ENCODE measurements around the gene CYP19A1. TPM values are rescaled to one million over a fixed set of nuclear protein-coding genes. Genes with fewer than 3 reads are reported as not detected.

Gene CYP19A1
- total and polyA plus RNA-seq, 9 of the 15 experiments (the other 6 are each of a cell fraction or from before 2014, with no cell fraction given), result 0.16 to 0.63 (median 0.47) TPM; not detected in 3

DNA sequence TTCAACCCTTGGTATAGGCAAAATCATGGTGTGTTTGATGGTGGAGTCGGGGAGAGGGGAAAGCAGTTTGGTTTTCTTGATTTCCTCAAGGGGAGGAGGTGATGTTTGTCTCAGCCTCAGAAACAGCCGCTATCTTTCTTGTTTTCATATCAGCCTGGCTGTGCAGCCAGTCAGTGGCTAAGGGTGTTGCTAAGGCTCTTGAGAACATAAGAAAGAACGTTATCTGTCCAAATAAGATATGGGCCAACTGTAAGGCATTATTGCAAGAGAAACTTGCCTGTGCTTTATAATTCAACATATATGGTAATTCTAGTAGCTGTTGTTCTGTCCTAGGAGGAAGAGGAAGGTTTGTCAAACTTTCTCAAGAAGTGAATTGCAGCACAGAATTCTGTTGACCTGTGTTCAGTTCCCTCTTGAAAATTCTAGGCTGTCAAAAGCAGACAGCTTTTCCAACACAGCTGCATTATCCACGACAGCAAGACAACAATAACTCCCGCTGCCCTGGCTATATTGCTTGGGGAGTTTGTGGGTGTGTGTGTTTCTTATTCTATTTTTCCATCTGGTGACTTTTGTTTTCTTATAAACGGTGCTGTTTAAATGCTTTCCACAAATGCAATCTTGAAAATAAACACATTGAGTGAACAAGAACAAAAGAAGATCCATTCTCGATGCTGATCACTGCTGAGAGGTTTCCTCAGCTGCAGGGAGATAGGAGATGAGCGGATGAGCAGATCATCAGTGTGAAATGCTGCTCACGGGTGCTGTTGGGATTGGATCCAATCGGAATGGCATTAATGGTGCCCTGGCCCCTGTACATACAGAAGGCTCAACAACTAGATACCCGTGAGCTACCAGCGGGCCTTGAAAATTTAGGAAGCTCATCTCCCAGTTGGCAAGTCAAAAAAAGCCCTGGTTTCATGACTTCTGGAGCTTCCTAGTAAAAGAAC is 152.9 kb downstream of the CYP19A1 start (continued):
- TF ChIP-seq VEZF1 (CRISPR knock-in tag; IDR thresholded peaks at IDR 0.05) (peak; percentile 5), L3MBTL2 (IDR thresholded peaks at IDR 0.05) (peak; percentile 12; the same call in 1 of the 2 replicates), ARHGAP35 (IDR thresholded peaks at IDR 0.05; ENCODE audit: partially characterized antibody) (no peak), FOXK2 (conservative IDR thresholded peaks at IDR 0.05 in 1 of 2, IDR thresholded peaks at IDR 0.05 in 1 of 2; ENCODE audit: low read depth in 2 of 2) (peak; percentile 64 to 69; a peak in 3 of 4 replicates), TCF3 (CRISPR knock-in tag; IDR thresholded peaks at IDR 0.05) (peak; percentile 61; the same call in 1 of the 2 replicates), ZNF217 (CRISPR knock-in tag; IDR thresholded peaks at IDR 0.05) (no peak), ZNF512 (tag; IDR thresholded peaks at IDR 0.05) (no peak), NEUROD1 (IDR thresholded peaks at IDR 0.05; ENCODE audit: borderline replicate concordance, low read depth, low read length, partially characterized antibody) (no peak), ZNF232 (CRISPR knock-in tag; IDR thresholded peaks at IDR 0.05) (no peak), ZFP36 (IDR thresholded peaks at IDR 0.05; ENCODE audit: low read depth, low read length, partially characterized antibody) (peak; percentile 41), CREBBP (IDR thresholded peaks at IDR 0.05; ENCODE audit: low read depth, low read length) (no peak), ZNF445 (CRISPR knock-in tag; IDR thresholded peaks at IDR 0.05; ENCODE audit: low read depth) (no peak), ARNT (IDR thresholded peaks at IDR 0.05) (no peak), SMARCA4 (IDR thresholded peaks at IDR 0.05) (peak; percentile 39; the same call in 1 of the 2 replicates), ZNF184 (CRISPR knock-in tag; IDR thresholded peaks at IDR 0.05) (no peak), ARID1B (IDR thresholded peaks at IDR 0.05) (peak; percentile 71)
- TF ChIP-seq, protein P1, sequence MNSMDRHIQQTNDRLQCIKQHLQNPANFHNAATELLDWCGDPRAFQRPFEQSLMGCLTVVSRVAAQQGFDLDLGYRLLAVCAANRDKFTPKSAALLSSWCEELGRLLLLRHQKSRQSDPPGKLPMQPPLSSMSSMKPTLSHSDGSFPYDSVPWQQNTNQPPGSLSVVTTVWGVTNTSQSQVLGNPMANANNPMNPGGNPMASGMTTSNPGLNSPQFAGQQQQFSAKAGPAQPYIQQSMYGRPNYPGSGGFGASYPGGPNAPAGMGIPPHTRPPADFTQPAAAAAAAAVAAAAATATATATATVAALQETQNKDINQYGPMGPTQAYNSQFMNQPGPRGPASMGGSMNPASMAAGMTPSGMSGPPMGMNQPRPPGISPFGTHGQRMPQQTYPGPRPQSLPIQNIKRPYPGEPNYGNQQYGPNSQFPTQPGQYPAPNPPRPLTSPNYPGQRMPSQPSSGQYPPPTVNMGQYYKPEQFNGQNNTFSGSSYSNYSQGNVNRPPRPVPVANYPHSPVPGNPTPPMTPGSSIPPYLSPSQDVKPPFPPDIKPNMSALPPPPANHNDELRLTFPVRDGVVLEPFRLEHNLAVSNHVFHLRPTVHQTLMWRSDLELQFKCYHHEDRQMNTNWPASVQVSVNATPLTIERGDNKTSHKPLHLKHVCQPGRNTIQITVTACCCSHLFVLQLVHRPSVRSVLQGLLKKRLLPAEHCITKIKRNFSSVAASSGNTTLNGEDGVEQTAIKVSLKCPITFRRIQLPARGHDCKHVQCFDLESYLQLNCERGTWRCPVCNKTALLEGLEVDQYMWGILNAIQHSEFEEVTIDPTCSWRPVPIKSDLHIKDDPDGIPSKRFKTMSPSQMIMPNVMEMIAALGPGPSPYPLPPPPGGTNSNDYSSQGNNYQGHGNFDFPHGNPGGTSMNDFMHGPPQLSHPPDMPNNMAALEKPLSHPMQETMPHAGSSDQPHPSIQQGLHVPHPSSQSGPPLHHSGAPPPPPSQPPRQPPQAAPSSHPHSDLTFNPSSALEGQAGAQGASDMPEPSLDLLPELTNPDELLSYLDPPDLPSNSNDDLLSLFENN (IDR thresholded peaks at IDR 0.05; ENCODE audit: low read depth in 2 of 2, low read length in 2 of 2), result 0 out of 4 replicates have a peak, but pooled peaks of 1 of the 2 experiments have one; percentile 33
- TF ChIP-seq, protein P2, sequence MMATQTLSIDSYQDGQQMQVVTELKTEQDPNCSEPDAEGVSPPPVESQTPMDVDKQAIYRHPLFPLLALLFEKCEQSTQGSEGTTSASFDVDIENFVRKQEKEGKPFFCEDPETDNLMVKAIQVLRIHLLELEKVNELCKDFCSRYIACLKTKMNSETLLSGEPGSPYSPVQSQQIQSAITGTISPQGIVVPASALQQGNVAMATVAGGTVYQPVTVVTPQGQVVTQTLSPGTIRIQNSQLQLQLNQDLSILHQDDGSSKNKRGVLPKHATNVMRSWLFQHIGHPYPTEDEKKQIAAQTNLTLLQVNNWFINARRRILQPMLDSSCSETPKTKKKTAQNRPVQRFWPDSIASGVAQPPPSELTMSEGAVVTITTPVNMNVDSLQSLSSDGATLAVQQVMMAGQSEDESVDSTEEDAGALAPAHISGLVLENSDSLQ (IDR thresholded peaks at IDR 0.05), result 0 out of 2 replicates have a peak, but pooled peaks have one; percentile 21

Data from K562 (cell line).